ENCODE data around the gene GPR35.

- TF ChIP-seq CTCF (conservative IDR thresholded peaks at IDR 0.05; ENCODE audit: low read depth, low read length) (no peak), EZH2 (IDR thresholded peaks at IDR 0.05; ENCODE audit: low read length, unreplicated experiment) (no peak)
Observed at GRCh38 chr2:240597419-240598181, 27.7 kb upstream of the GPR35 start.

All from PC-3 (cell line).